HUDEP-2 (cell line): ENCODE results near the gene FAM135A.
A peak's percentile ranks its signal among the peaks of the same experiment; 100 is the strongest.

Source experiments
- DNase-seq, 76 experiments: peaks; one replicate each; lab custom pipeline; 2025; ENCODE audit not compliant: unreplicated experiment in 76 of 76; lab: John Stamatoyannopoulos, UW

Gene FAM135A

GRCh38 chr6:70413114-70413991 lies at the start of gene FAM135A:
Gene FAM135A, plus strand, starts transcription at chr6:70413508. Its CDS starts 14,835 bp downstream, at chr6:70428343.
- peak; percentile 55 to 99 (median 96) for DNase-seq

GRCh38 chr6:70363741-70364493 lies 49.4 kb upstream of the FAM135A start:
- DNase-seq = no peak

- peak in 71 of 76 experiments; percentile 13 to 89 (median 68) for DNase-seq
Observed at GRCh38 chr6:70369332-70369950, 43.9 kb upstream of the FAM135A start.

- DNase-seq = no peak
Observed at GRCh38 chr6:70370496-70370895, 42.8 kb upstream of the FAM135A start.

- peak in 36 of 76 experiments; percentile 24 to 85 (median 64) for DNase-seq
Observed at GRCh38 chr6:70371454-70372105, 41.7 kb upstream of the FAM135A start.

GRCh38 chr6:70375166-70375565 lies 38.1 kb upstream of the FAM135A start:
- no peak for DNase-seq

- peak in 3 of 76 experiments; percentile 8 to 23 (median 15) for DNase-seq
Observed at GRCh38 chr6:70375882-70376281, 37.4 kb upstream of the FAM135A start.

GRCh38 chr6:70376628-70377027 lies 36.7 kb upstream of the FAM135A start:
- no peak for DNase-seq

- DNase-seq = peak in 4 of 76 experiments; percentile 9 to 28 (median 15)
Observed at GRCh38 chr6:70377372-70377771, 35.9 kb upstream of the FAM135A start.

- no peak for DNase-seq
Observed at GRCh38 chr6:70379473-70380013, 33.8 kb upstream of the FAM135A start.

- DNase-seq = no peak
Observed at GRCh38 chr6:70380252-70380651, 33.1 kb upstream of the FAM135A start.

GRCh38 chr6:70380771-70381416 lies 32.4 kb upstream of the FAM135A start:
- DNase-seq = no peak

GRCh38 chr6:70381417-70381782 lies 31.9 kb upstream of the FAM135A start:
- DNase-seq = no peak

- DNase-seq = no peak
Observed at GRCh38 chr6:70385901-70386300, 27.4 kb upstream of the FAM135A start.

GRCh38 chr6:70388814-70389213 lies 24.5 kb upstream of the FAM135A start:
- no peak for DNase-seq

- DNase-seq = no peak
Observed at GRCh38 chr6:70389261-70389660, 24.0 kb upstream of the FAM135A start.

- no peak for DNase-seq
Observed at GRCh38 chr6:70390067-70390466, 23.2 kb upstream of the FAM135A start.

- DNase-seq = no peak
Observed at GRCh38 chr6:70391492-70391891, 21.8 kb upstream of the FAM135A start.

- no peak for DNase-seq
Observed at GRCh38 chr6:70394518-70395300, 18.6 kb upstream of the FAM135A start.
